ENCODE data around the gene PITHD1.
A peak's percentile ranks its signal among the peaks of the same experiment; 100 is the strongest.

PITHD1 gene

DNA sequence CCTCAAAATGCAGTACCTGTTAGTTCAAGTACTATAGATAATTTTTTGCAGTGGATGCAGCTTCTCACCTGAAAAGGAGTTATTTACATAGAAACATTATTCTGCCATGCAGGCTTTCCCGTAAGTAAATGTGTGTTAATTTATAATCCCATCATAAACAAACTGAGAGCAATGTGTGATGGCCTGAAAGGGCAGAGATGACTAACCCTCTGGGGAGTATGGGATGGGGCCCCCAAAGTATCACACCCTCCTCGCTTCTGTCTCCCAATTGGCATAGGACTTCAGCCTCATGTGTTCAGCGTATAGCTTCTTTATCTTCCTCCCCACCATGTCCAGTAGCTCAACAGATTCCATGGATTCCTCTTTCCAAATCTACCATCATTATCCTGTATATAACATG, 39.4 kb downstream of the PITHD1 start:
- no peaks in the 10 kb centered on the region for H3F3A ChIP-seq (ENCODE audit: insufficient read depth, low read length)
- H2AFZ ChIP-seq (ENCODE audit: low read length), result no peak overlapping the region
- no peak overlapping the region for H3K4me3 ChIP-seq (ENCODE audit: low read length)
- DNase-seq, result no peak
- H3K79me2 ChIP-seq (ENCODE audit: low read length), result no peaks in the 10 kb centered on the region
- no peak overlapping the region for H3K4me2 ChIP-seq (ENCODE audit: low read depth, low read length)
- H3K9ac ChIP-seq (ENCODE audit: low read length), result no peak overlapping the region
- no peaks in the 10 kb centered on the region for H3K9me3 ChIP-seq (replicated peaks; ENCODE audit: insufficient read depth, low read length)
- no peaks in the 10 kb centered on the region for H3K9me2 ChIP-seq (replicated peaks; ENCODE audit: insufficient read depth, low read length)
- TF ChIP-seq EZH2phosphoT487 (IDR thresholded peaks at IDR 0.05; ENCODE audit: low read length), result no peak
- H3K4me1 ChIP-seq (ENCODE audit: low read length), result no peaks in the 10 kb centered on the region
- no peaks in the 10 kb centered on the region for H3K27me3 ChIP-seq (replicated peaks; ENCODE audit: insufficient read depth, low read length)
- no peaks in the 10 kb centered on the region for H3K36me3 ChIP-seq (replicated peaks; ENCODE audit: insufficient read depth, low read length)
- H4K20me1 ChIP-seq (ENCODE audit: insufficient read depth, low read length), result no peaks in the 10 kb centered on the region
- H3K27ac ChIP-seq (ENCODE audit: low read length), result no peak overlapping the region

DNA sequence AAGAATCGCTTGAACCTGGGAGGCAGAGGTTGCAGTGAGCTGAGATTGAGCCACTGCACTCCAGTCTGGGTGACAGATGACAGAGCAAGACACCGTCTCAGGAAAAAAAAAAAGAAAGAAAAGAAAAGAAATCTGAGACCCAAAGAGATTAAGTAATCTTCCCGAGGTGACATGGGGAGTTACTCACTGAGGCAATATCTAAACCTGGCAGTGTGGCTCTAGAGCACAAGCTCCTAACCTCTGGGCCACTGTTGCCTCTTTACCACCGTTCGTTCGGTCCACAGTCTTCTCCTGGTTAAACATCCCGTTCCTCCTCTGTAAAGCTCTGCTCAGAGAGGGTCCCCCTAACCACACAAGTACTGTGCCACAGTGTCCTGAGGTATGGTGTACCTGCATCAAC, 45.5 kb downstream of the PITHD1 start:
- no peak for DNase-seq
- Histone ChIP-seq H3K27ac (ENCODE audit: low read length) (no peak overlapping the region), H4K20me1 (ENCODE audit: insufficient read depth, low read length) (no peaks in the 10 kb centered on the region), H3K4me1 (ENCODE audit: low read length) (0 out of 2 replicates have a peak, but pooled peaks cover 7% of the 10 kb centered on the region), H3F3A (ENCODE audit: insufficient read depth, low read length) (no peaks in the 10 kb centered on the region), H3K27me3 (replicated peaks; ENCODE audit: insufficient read depth, low read length) (no peaks in the 10 kb centered on the region), H3K9me2 (replicated peaks; ENCODE audit: insufficient read depth, low read length) (no peaks in the 10 kb centered on the region), H3K4me2 (ENCODE audit: low read depth, low read length) (peak overlapping the region; percentile 80; the same call in 1 of the 2 replicates), H3K9ac (ENCODE audit: low read length) (no peak overlapping the region), H3K36me3 (replicated peaks; ENCODE audit: insufficient read depth, low read length) (no peaks in the 10 kb centered on the region), H3K4me3 (ENCODE audit: low read length) (no peak overlapping the region), H3K9me3 (replicated peaks; ENCODE audit: insufficient read depth, low read length) (no peaks in the 10 kb centered on the region), H2AFZ (ENCODE audit: low read length) (no peak overlapping the region), H3K79me2 (ENCODE audit: low read length) (peaks cover 16% of the 10 kb centered on the region)
- TF ChIP-seq EZH2 (optimal IDR thresholded peaks at IDR 0.05; ENCODE audit: low read depth, low read length) (no peak), EZH2phosphoT487 (IDR thresholded peaks at IDR 0.05; ENCODE audit: low read length) (no peak), CTCF (IDR thresholded peaks at IDR 0.05; ENCODE audit: low read length) (no peak)

- Histone ChIP-seq H4K20me1 (ENCODE audit: insufficient read depth, low read length) (no peaks in the 10 kb centered on the region), H3K79me2 (ENCODE audit: low read length) (peaks cover 16% of the 10 kb centered on the region), H3K9me3 (replicated peaks; ENCODE audit: insufficient read depth, low read length) (no peaks in the 10 kb centered on the region), H3K27me3 (replicated peaks; ENCODE audit: insufficient read depth, low read length) (no peaks in the 10 kb centered on the region), H3K4me2 (ENCODE audit: low read depth, low read length) (peak overlapping the region; percentile 80), H2AFZ (ENCODE audit: low read length) (peak overlapping the region; percentile 97), H3K9me2 (replicated peaks; ENCODE audit: insufficient read depth, low read length) (no peaks in the 10 kb centered on the region), H3K36me3 (replicated peaks; ENCODE audit: insufficient read depth, low read length) (no peaks in the 10 kb centered on the region), H3K9ac (ENCODE audit: low read length) (peak overlapping the region; percentile 94), H3K4me1 (ENCODE audit: low read length) (0 out of 2 replicates have a peak, but pooled peaks cover 7% of the 10 kb centered on the region), H3F3A (ENCODE audit: insufficient read depth, low read length) (no peaks in the 10 kb centered on the region), H3K27ac (ENCODE audit: low read length) (no peak overlapping the region), H3K4me3 (ENCODE audit: low read length) (peak overlapping the region; percentile 90)
- no peak for DNase-seq
- TF ChIP-seq EZH2phosphoT487 (IDR thresholded peaks at IDR 0.05; ENCODE audit: low read length) (no peak), CTCF (IDR thresholded peaks at IDR 0.05; ENCODE audit: low read length) (no peak), EZH2 (optimal IDR thresholded peaks at IDR 0.05; ENCODE audit: low read depth, low read length) (no peak)
Observed at GRCh38 chr1:23824711-23825075, 46.5 kb downstream of the PITHD1 start.

DNA sequence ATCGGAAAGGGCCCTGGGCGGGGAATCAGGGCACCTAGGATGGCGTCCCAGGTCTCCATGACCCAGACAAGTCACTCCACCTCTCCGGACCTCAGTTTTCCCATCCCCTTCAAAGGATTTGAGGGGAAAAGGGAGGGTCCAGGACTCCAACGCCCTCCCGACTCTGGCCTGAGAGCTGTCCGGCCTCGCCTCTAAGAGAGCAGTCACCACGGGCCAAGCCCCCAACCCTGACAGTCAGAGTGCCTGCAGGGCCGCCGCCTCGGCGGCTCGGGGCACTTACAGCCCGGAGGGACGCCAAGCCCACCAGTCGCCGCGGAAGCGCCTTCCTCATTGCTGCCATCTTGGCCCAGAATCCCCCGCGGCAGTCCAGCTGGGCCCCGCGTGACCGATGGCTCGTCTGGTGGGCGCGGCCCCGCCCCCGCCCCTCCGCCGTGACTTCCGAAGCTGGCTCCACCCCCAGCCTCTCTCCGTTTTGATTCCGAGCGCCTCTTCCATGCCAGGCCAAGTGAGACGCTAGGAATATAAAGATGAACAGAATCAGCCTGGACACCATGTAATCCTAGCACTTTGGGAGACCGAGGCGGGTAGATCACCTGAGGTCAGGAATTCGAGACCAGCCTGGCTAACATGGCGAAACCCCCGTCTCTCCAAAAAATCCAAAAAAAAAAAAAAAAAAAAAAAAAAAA, 47.0 kb downstream of the PITHD1 start, which contains the start of gene HMGCL:
TSS of gene HMGCL (minus strand) at position 354 of the 686 bp plus-strand sequence. CDS start at position 340, 14 bp downstream.
- Histone ChIP-seq H4K20me1 (ENCODE audit: insufficient read depth, low read length) (no peaks in the 10 kb centered on the region), H3K79me2 (ENCODE audit: low read length) (peaks cover 16% of the 10 kb centered on the region), H3K9me2 (replicated peaks; ENCODE audit: insufficient read depth, low read length) (no peaks in the 10 kb centered on the region), H3K4me2 (ENCODE audit: low read depth, low read length) (peak within 1 kb of the TSS; percentile 80), H3F3A (ENCODE audit: insufficient read depth, low read length) (no peaks in the 10 kb centered on the region), H3K27me3 (replicated peaks; ENCODE audit: insufficient read depth, low read length) (no peaks in the 10 kb centered on the region), H3K9ac (ENCODE audit: low read length) (peak within 1 kb of the TSS; percentile 94), H3K4me1 (ENCODE audit: low read length) (0 out of 2 replicates have a peak, but pooled peaks cover 7% of the 10 kb centered on the region), H3K9me3 (replicated peaks; ENCODE audit: insufficient read depth, low read length) (no peaks in the 10 kb centered on the region), H3K27ac (ENCODE audit: low read length) (peak within 1 kb of the TSS; percentile 21; the same call in 1 of the 2 replicates), H3K36me3 (replicated peaks; ENCODE audit: insufficient read depth, low read length) (no peaks in the 10 kb centered on the region), H2AFZ (ENCODE audit: low read length) (peak within 1 kb of the TSS; percentile 97), H3K4me3 (ENCODE audit: low read length) (peak within 1 kb of the TSS; percentile 90)
- TF ChIP-seq EZH2 (optimal IDR thresholded peaks at IDR 0.05; ENCODE audit: low read depth, low read length) (no peak), CTCF (IDR thresholded peaks at IDR 0.05; ENCODE audit: low read length) (no peak), EZH2phosphoT487 (IDR thresholded peaks at IDR 0.05; ENCODE audit: low read length) (no peak)
- DNase-seq, result peak; percentile 88
